Right cardiac atrium (tissue), 5 donors: ENCODE results near the gene GALNT4. TPM values are rescaled to one million over a fixed set of nuclear protein-coding genes. Genes with fewer than 3 reads are reported as not detected.

Experiments used
- ATAC-seq, 2 donors: fragments of 200-7000 bp; cut with Tn5 transposase; one replicate each; pipeline versions ENCODE4 v1.8.0 to v1.9.1; 2020; ENCODE audit warnings: moderate library complexity in 2 of 2, mild to moderate bottlenecking in 1 of 2
- DNase-seq, 3 donors: peaks; one replicate each; pipeline ENCODE4 v3.0.0-alpha.2; 2020
- H3K27ac ChIP-seq: one replicate; pipeline ENCODE4 v1.5.1; 2013; ENCODE audit warnings: mild to moderate bottlenecking, low read length, control low read depth, moderate library complexity
- H3K27me3 ChIP-seq: one replicate; pipeline ENCODE4 v1.6.1; 2013; ENCODE audit not compliant: control insufficient read depth, insufficient read depth
- H3K4me1 ChIP-seq: one replicate; pipeline ENCODE4 v1.6.1; 2013; ENCODE audit warnings: low read length; ENCODE audit not compliant: control insufficient read depth, insufficient read depth
- H3K4me3 ChIP-seq: one replicate; pipeline ENCODE4 v1.5.1; 2013; ENCODE audit warnings: low read length, control low read depth
- H3K9me3 ChIP-seq: one replicate; pipeline ENCODE4 v1.6.1; 2013; ENCODE audit warnings: low read length; ENCODE audit not compliant: control insufficient read depth
- WGBS: extraction: QIAGEN DNeasy Blood & Tissue Kit; methylation state at CpG from one replicate; pipeline ENCODE4 v1.1.7; 2013; 5-methylcytosine and 5-hydroxymethylcytosine counted together
- intact Hi-C, 4 donors: fragments of 100-400 bp; cut with DNase I; formaldehyde crosslinking; loops; one replicate each; pipeline versions ENCODE4 v1.11.0 to v1.14.0; 2022 to 2023
- polyA plus RNA-seq: library from polyadenylated mRNA; stranded (reverse); fragments of 200-250 nt; gene quantifications from one replicate; pipeline ENCODE4 v1.2.3, GENCODE V29; 2013
- total RNA-seq, 4 donors: library from RNA; stranded (reverse); fragmentation: NEBNext Ultra II Directional; extraction: Animal tissue kit (Norgen Biotek cat#: 25700); gene quantifications; one replicate each; pipeline ENCODE4 v1.2.1, GENCODE V29; 2021
- donor health status: healthy with polysubstance abuse.
- donor health status: DM: no; HTN: yes; CAD: no.
- donor health status: DM: no; HTN: no; CAD: no.
- donor health status: DM: no; HTN: yes; CAD: no; lungs with severe emphysema.
- donor health status: DM: yes; HTN: yes; CAD: no.

GALNT4 gene
- total and polyA plus RNA-seq, 5 donors = 2.5 to 5.2 (median 3.9) TPM

DNA sequence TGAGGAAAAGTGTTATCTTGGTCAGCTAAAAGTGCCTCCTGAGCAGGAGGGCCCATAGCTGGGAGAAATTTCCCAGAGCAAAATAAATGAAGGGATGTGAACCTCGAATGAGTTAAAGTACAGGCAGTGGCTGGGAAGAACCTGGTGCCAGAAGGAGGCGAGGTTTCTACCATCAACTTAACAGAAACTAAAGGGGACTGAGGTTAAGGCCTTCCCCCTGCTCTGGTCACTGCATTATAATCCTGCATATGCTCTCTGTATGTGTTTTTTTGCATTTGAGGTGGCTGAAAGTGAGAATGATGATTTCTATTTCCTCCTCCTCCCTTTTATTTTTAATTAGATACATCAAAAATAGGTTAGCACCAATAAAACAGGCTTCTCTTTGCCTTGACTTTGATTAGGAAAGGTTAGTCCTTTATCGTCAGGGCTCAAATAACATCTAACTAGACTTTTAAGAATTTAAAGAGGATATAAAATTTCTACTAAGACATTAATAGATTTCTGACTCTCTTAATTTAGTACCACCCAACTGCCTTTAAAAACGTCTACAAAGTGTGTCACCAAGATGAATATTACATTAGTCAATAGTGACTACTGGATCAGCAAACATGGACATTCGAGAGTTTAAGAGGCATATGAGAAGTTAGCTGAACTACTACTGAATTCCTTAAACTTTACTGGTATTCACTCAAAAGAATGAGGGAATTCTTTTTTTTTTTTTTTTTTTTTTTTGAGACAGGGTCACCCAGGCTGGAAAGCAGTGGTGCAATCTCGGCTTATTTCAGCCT is 49.2 kb downstream of the GALNT4 start:
- Histone ChIP-seq H3K9me3 (no peaks in the 10 kb centered on the region), H3K4me3 (no peak overlapping the region), H3K27ac (no peak overlapping the region), H3K4me1 (no peaks in the 10 kb centered on the region), H3K27me3 (no peaks in the 10 kb centered on the region)
- DNase-seq (no peak), ATAC-seq (no peak)
- 79% methylated on average over 6 of the region's 6 CpGs for WGBS
- intact Hi-C loops = no loop called here

GRCh38 chr12:89474615-89475014 is 50.0 kb downstream of the GALNT4 start:
- 53% methylated on average over 1 of the region's 1 CpG for WGBS
- intact Hi-C loops = loop anchor here in 1 of 4 donors (5.0 kb wide), 1 partner anchor 53 kb away; the partner anchor contains the start of gene POC1B
- H3K9me3 ChIP-seq = no peaks in the 10 kb centered on the region
- no peaks in the 10 kb centered on the region for H3K27me3 ChIP-seq
- no peak overlapping the region for H3K27ac ChIP-seq
- DNase-seq (no peak), ATAC-seq (no peak)
- H3K4me3 ChIP-seq = no peak overlapping the region
- H3K4me1 ChIP-seq = no peaks in the 10 kb centered on the region

Other genes starting within 250 kb of the GALNT4 start
- gene DUSP6, start 172.3 kb downstream of the GALNT4 start, total RNA-seq = 10 to 100 TPM; 18.6 to 27.8 (median 24.1) TPM
- 18.5 TPM for gene DUSP6, start 172.3 kb downstream of the GALNT4 start, polyA plus RNA-seq
- 10 to 100 TPM in 1 of 4 donors, 1 to 10 TPM in 3; 7.8 to 13.1 (median 8.8) TPM for gene POC1B, start 1.3 kb upstream of the GALNT4 start, total RNA-seq
- gene POC1B, start 1.3 kb upstream of the GALNT4 start, polyA plus RNA-seq = 5.4 TPM
- gene ATP2B1, start 184.0 kb upstream of the GALNT4 start, total RNA-seq = 10 to 100 TPM; 13.0 to 19.0 (median 16.6) TPM
- 6.1 TPM for gene ATP2B1, start 184.0 kb upstream of the GALNT4 start, polyA plus RNA-seq